DOHH2 (cell line): ENCODE results near the gene MEGF11.

Experiments used
- H3F3A ChIP-seq: fragments of 200-600 bp; sonication (generic), shearing (Covaris generic); 2 replicates; pipeline ENCODE4 v1.6.0; 2016; ENCODE audit warnings: antibody characterized with exemption, mild to moderate bottlenecking; ENCODE audit not compliant: control insufficient read depth, insufficient read depth
- H3K27ac ChIP-seq: fragments of 200-600 bp; sonication (generic); 2 replicates; pipeline ENCODE4 v1.5.1; 2014; ENCODE audit warnings: low read depth, mild to moderate bottlenecking, low read length, moderate library complexity
- H3K27me3 ChIP-seq: fragments of 200-600 bp; sonication (generic); 2 replicates; pipeline ENCODE4 v1.6.1; 2014; ENCODE audit warnings: mild to moderate bottlenecking, low read length, mixed read lengths; ENCODE audit not compliant: control insufficient read depth
- H3K36me3 ChIP-seq: fragments of 200-600 bp; sonication (generic); 2 replicates; pipeline ENCODE4 v1.6.1; 2014; ENCODE audit warnings: mild to moderate bottlenecking, low read length, moderate library complexity, mixed read lengths; ENCODE audit not compliant: control insufficient read depth
- H3K4me1 ChIP-seq: fragments of 200-600 bp; sonication (generic); 2 replicates; pipeline ENCODE4 v1.6.1; 2014; ENCODE audit warnings: mild to moderate bottlenecking, low read length, mixed read lengths; ENCODE audit not compliant: control insufficient read depth
- H3K4me2 ChIP-seq: fragments of 200-600 bp; sonication (generic); 2 replicates; pipeline ENCODE4 v1.6.0; 2014; ENCODE audit warnings: mild to moderate bottlenecking, low read length, moderate library complexity
- H3K4me3 ChIP-seq: fragments of 200-600 bp; sonication (generic); 2 replicates; pipeline ENCODE4 v1.5.1; 2014; ENCODE audit warnings: mild to moderate bottlenecking, low read length, mixed read lengths
- H3K79me2 ChIP-seq: fragments of 200-600 bp; sonication (generic); 2 replicates; pipeline ENCODE4 v1.6.1; 2014; ENCODE audit warnings: mild to moderate bottlenecking, low read length, mixed read lengths; ENCODE audit not compliant: control insufficient read depth
- H3K9me2 ChIP-seq: fragments of 200-600 bp; sonication (generic); replicated peaks from 2 replicates; pipeline ENCODE4 v1.6.1; 2014; ENCODE audit warnings: mild to moderate bottlenecking, low read length, mixed read lengths; ENCODE audit not compliant: control insufficient read depth
- H3K9me3 ChIP-seq: fragments of 200-600 bp; sonication (generic); 2 replicates; pipeline ENCODE4 v1.6.1; 2014; ENCODE audit warnings: antibody characterized with exemption, low read length, mixed read lengths; ENCODE audit not compliant: control insufficient read depth, insufficient read depth
- H4K20me1 ChIP-seq: fragments of 200-600 bp; sonication (generic); 2 replicates; pipeline ENCODE4 v1.6.0; 2014; ENCODE audit warnings: low read depth, mild to moderate bottlenecking, antibody characterized with exemption, low read length, moderate library complexity; ENCODE audit not compliant: control insufficient read depth, insufficient read depth
- CTCF ChIP-seq: fragments of 200-600 bp; sonication (generic); IDR thresholded peaks from one replicate; pipeline ENCODE4 v1.5.1; 2014; ENCODE audit warnings: antibody characterized with exemption, mild to moderate bottlenecking, low read depth, low read length; ENCODE audit not compliant: poor library complexity, severe bottlenecking
- EZH2phosphoT487 ChIP-seq: fragments of 200-600 bp; sonication (generic); IDR thresholded peaks from 2 replicates; pipeline ENCODE4 v1.6.1; 2017; ENCODE audit warnings: borderline replicate concordance, mild to moderate bottlenecking, antibody characterized with exemption, low read length, moderate library complexity, mixed read lengths

MEGF11 gene

GRCh38 chr15:66190746-66191145, 62.8 kb downstream of the MEGF11 start:
- peaks cover 66% of the 10 kb centered on the region for H3K36me3 ChIP-seq
- peaks cover 68% of the 10 kb centered on the region for H3K79me2 ChIP-seq
- H3K9me2 ChIP-seq: no peaks in the 10 kb centered on the region
- H3F3A ChIP-seq: peaks cover 22% of the 10 kb centered on the region
- peak overlapping the region; percentile 100 for H3K27ac ChIP-seq
- no peak for TF ChIP-seq EZH2phosphoT487
- no peak for TF ChIP-seq CTCF
- H3K4me2 ChIP-seq: peak overlapping the region; percentile 57
- H4K20me1 ChIP-seq: no peaks in the 10 kb centered on the region
- H3K9me3 ChIP-seq: no peaks in the 10 kb centered on the region
- H3K4me1 ChIP-seq: peaks cover 83% of the 10 kb centered on the region
- H3K4me3 ChIP-seq: peak overlapping the region; percentile 42
- no peaks in the 10 kb centered on the region for H3K27me3 ChIP-seq

GRCh38 chr15:66189291-66189690, 64.3 kb downstream of the MEGF11 start:
- Histone ChIP-seq H3K27me3 (no peaks in the 10 kb centered on the region), H3K4me2 (peak overlapping the region; percentile 57), H3K4me3 (no peak overlapping the region), H3K79me2 (peaks cover 74% of the 10 kb centered on the region), H3K9me2 (no peaks in the 10 kb centered on the region), H3K36me3 (peaks cover 63% of the 10 kb centered on the region), H3K27ac (peak overlapping the region; percentile 100), H4K20me1 (no peaks in the 10 kb centered on the region), H3F3A (peaks cover 24% of the 10 kb centered on the region), H3K9me3 (no peaks in the 10 kb centered on the region), H3K4me1 (peaks cover 88% of the 10 kb centered on the region)
- TF ChIP-seq EZH2phosphoT487 (no peak), CTCF (peak; percentile 12)

DNA sequence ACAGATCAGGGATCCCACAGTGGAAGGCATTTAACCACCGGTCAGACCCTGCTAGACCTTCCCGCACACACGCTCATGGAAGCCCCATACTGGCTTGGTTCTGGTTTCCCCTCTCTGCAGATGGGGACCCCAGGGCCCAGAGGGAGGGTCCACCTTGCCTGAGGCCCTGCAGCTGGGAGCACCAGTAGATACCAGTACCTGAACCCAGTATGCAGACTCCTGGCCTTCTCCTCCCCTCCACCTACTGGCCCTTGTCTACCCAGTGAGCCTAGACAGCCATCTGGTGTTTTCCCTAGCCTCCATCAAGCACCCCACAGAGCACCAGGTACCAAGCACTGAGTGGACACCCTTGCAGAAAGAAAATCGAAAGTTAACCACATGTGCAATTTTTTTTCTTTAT, 65.1 kb downstream of the MEGF11 start:
- no peak for TF ChIP-seq CTCF
- TF ChIP-seq EZH2phosphoT487: no peak
- H3K27me3 ChIP-seq: no peaks in the 10 kb centered on the region
- H3K4me1 ChIP-seq: peaks cover 97% of the 10 kb centered on the region
- peak overlapping the region; percentile 100 for H3K27ac ChIP-seq
- no peaks in the 10 kb centered on the region for H3K9me2 ChIP-seq
- H3K9me3 ChIP-seq: no peaks in the 10 kb centered on the region
- H3K4me3 ChIP-seq: 0 out of 2 replicates have a peak overlapping the region, but pooled peaks have one; percentile 1
- H3F3A ChIP-seq: peaks cover 32% of the 10 kb centered on the region
- peaks cover 67% of the 10 kb centered on the region for H3K36me3 ChIP-seq
- H4K20me1 ChIP-seq: no peaks in the 10 kb centered on the region
- peaks cover 82% of the 10 kb centered on the region for H3K79me2 ChIP-seq
- peak overlapping the region; percentile 8 for H3K4me2 ChIP-seq

GRCh38 chr15:66187271-66187670, 66.3 kb downstream of the MEGF11 start:
- H3F3A ChIP-seq: peaks cover 30% of the 10 kb centered on the region
- peaks cover 99% of the 10 kb centered on the region for H3K4me1 ChIP-seq
- peak overlapping the region; percentile 26 for H3K4me3 ChIP-seq

More at GRCh38 chr15:66187271-66187670, 66.3 kb downstream of the MEGF11 start:
- H3K9me3 ChIP-seq: no peaks in the 10 kb centered on the region
- peaks cover 65% of the 10 kb centered on the region for H3K36me3 ChIP-seq
- H3K4me2 ChIP-seq: peak overlapping the region; percentile 51
- no peaks in the 10 kb centered on the region for H4K20me1 ChIP-seq
- no peaks in the 10 kb centered on the region for H3K9me2 ChIP-seq
- H3K79me2 ChIP-seq: peaks cover 86% of the 10 kb centered on the region
- TF ChIP-seq CTCF (no peak), EZH2phosphoT487 (no peak)
- no peaks in the 10 kb centered on the region for H3K27me3 ChIP-seq
- H3K27ac ChIP-seq: peak overlapping the region; percentile 100
